GM12865 (cell line): ENCODE results near the gene LRP4.
A peak's percentile ranks its signal among the peaks of the same experiment; 100 is the strongest.

ENCODE experiments used
- DNase-seq: peaks from one replicate; pipeline ENCODE4 v3.0.0; 2010; ENCODE audit warnings: low read depth
- H3K4me3 ChIP-seq: 2 replicates; pipeline ENCODE4 v1.5.1; 2011; ENCODE audit warnings: mild to moderate bottlenecking, low read depth, low read length, control low read depth
- TF ChIP-seq, protein P1 (sequence below): IDR thresholded peaks from 2 replicates; pipeline ENCODE4 v1.5.1; 2011; ENCODE audit warnings: low read length, control low read depth, low read depth, inconsistent platforms; ENCODE audit not compliant: insufficient read depth; ENCODE audit errors: missing control alignments

The LRP4 gene

DNA sequence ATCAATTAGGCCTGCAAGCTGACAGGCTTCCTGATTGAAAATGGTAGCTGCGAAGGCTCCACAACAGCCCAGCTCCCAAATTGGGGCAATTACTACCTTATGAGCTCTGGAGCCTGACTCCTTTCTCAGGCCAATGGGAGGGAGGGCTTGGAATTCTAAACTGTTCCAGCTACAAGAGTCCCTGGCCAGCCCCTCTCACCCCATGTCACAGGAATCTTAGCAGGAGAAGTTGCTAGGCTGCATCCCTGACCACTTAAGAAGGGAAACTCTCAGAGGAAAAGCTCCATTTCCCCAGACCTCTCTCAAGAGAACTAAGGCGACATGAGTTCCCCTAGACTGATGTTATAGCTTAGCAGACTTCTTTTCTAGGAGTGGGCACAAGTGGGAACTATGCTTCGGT lies 4.9 kb downstream of the LRP4 start:
- TF ChIP-seq, protein P1, sequence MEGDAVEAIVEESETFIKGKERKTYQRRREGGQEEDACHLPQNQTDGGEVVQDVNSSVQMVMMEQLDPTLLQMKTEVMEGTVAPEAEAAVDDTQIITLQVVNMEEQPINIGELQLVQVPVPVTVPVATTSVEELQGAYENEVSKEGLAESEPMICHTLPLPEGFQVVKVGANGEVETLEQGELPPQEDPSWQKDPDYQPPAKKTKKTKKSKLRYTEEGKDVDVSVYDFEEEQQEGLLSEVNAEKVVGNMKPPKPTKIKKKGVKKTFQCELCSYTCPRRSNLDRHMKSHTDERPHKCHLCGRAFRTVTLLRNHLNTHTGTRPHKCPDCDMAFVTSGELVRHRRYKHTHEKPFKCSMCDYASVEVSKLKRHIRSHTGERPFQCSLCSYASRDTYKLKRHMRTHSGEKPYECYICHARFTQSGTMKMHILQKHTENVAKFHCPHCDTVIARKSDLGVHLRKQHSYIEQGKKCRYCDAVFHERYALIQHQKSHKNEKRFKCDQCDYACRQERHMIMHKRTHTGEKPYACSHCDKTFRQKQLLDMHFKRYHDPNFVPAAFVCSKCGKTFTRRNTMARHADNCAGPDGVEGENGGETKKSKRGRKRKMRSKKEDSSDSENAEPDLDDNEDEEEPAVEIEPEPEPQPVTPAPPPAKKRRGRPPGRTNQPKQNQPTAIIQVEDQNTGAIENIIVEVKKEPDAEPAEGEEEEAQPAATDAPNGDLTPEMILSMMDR = no peak
- DNase-seq = no peak
- no peak overlapping the region for H3K4me3 ChIP-seq

DNA sequence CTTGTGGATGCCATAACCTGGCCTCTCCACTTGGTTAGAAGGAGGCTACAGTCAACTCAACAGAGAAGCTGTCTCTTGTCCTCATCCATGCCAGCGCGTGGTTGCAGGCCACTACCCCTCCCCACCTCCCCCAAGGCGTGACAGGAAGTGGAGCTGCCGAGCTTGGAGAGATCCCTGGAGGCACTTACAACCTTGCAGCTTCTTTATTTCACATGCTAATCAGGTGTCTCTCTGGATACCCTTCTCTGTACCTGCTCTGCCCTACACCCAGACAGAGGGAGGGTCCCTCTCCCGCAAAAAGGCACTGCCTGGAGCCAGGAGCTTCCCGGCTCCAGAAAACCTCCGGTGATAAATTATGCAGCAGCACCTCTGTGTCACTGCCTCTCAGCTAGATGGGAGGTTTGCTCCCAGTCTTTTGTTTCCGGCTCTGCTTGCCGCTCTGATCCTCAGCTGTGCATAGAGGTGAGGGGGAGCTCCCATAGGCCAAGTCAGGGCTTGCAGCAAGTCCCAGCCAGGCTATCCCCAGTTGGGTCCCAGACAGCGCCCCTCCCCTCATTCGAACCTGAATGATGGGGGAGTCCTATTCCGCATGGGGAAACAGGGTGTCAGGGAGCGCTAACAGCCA lies 5.7 kb downstream of the LRP4 start:
- no peak overlapping the region for H3K4me3 ChIP-seq
- TF ChIP-seq, protein P1 = no peak

DNA sequence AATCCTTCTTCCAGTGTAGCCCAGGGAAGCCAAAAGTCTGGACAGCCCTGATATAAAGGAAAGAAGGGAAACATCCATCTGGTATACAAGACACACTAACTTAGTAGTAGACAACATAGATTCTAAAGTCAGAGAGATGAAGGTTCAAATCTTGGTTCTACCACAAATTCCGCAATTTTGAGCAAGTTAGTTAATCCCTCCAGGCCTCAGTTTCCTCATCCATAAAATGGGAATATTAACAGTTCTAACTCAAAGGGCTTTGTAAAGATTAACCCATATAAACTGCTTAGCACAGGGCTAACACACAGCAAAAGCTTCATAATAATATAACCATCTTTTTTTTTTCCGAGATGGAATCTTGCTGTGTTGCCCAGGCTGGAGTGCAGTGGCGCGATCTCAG lies 10.7 kb downstream of the LRP4 start:
- H3K4me3 ChIP-seq = no peak overlapping the region
- TF ChIP-seq, protein P1 = no peak
- DNase-seq = no peak

More for the DNA sequence above, 5.7 kb downstream of the LRP4 start:
- DNase-seq = no peak

DNA sequence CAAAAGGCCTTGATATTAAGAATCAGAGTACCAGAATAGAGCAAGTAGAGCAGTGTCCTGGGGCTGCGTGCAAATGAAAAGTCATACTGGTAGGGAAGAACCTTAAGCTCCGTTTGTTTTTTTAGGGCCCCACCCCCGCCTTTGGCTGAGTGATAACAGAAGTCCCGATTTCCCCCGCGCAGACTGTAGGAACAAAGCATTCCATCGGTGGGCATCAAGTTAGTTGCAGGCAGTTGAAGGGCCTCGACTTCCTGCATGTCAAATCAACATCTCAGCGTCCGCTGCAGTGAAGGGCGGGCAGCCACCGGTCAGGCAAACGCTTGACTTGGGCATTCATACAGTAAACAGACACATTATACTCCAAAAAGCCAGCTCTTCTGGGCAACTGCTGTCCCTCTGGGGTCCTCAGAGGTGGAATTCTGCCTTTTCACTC lies 11.7 kb downstream of the LRP4 start:
- H3K4me3 ChIP-seq = no peak overlapping the region
- TF ChIP-seq, protein P1 = no peak
- peak; percentile 9 for DNase-seq

DNA sequence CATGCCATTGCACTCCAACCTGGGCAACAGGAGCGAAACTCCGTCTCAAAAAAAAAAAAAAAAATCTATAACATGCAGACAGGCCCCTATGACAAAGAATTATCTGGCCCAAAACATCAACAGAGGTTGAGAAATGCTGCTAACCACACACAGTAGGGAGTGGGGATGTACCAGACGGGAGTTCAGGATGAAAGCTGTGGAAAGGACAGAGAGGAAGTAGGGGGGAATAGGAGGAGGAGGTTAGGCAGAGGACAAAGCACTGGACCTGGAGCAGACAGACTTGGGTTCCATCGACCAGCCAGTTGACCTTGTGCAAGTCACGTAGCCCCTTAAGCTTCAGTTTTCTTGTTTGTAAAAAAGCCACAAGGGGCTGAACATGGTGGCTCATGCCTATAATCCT lies 12.5 kb downstream of the LRP4 start:
- TF ChIP-seq, protein P1 = no peak
- no peak overlapping the region for H3K4me3 ChIP-seq
- DNase-seq = no peak

DNA sequence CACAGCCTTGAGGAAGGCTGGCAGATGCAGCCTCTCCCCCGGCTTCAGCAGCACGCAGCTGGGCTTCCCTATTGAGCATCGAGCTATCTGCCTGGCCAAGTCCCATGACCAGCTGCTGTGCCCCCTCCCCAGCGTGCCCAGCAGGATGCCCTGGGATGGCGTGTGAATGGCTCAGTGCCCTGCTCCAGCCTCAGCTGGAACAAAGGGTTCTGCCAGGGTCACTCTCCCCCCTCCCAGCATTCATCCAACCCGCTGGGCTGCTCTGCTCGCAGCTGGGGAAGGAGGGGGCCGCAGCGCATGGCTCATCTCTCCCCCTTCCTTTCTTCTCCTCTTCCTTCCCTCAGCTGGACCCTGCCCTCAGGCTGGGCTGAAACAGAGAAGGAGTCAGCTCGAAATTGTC lies 14.5 kb downstream of the LRP4 start:
- TF ChIP-seq, protein P1 = no peak

DNA sequence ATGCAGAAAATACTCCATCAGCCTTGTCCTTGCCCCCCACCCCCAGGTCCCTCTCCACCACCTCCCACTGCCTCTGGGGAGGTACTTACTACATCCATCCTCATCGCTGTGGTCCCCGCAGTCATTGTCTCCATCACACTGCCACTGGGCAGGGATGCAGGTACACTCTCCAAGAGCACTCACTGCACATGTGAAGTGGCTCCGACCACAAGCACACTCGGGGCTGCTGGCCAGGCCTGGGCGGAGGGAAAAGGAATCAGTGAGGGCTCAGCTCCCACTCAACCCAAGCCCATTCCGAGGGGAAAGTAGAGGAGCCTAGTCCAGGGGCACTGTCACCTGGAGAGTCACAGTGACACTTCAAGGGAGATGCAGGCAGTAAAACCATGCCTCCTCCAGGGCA lies 15.7 kb downstream of the LRP4 start:
- TF ChIP-seq, protein P1 = no peak
- no peak for DNase-seq
- H3K4me3 ChIP-seq = no peak overlapping the region

More for the DNA sequence above, 14.5 kb downstream of the LRP4 start:
- no peak overlapping the region for H3K4me3 ChIP-seq
- no peak for DNase-seq
